CD4-positive, CD25-positive, alpha-beta regulatory T cell (primary cell): ENCODE measurements around the gene ZSWIM5. TPM values are rescaled to one million over a fixed set of nuclear protein-coding genes. Genes with fewer than 3 reads are reported as not detected.

ENCODE experiments used
- ATAC-seq, 2 donors: fragments of 150-1000 bp; cut with Tn5 transposase; one replicate each; pipeline ENCODE4 v1.10.0; 2021; ENCODE audit warnings: low read depth in 2 of 2, moderate number of reproducible peaks in 2 of 2, moderate library complexity in 1 of 2
- DNase-seq, 3 donors: peaks; one replicate each; pipeline versions ENCODE4 v3.0.0 to v3.0.0-alpha.2; 2012 to 2022; ENCODE audit warnings: mixed read lengths in 1 of 3
- H3K27ac ChIP-seq: one replicate; pipeline ENCODE4 v1.7.0; 2013; ENCODE audit warnings: mild to moderate bottlenecking, low read length; ENCODE audit not compliant: insufficient read depth, poor library complexity, severe bottlenecking
- H3K27me3 ChIP-seq: one replicate; pipeline ENCODE4 v1.7.0; 2013; ENCODE audit warnings: low read length; ENCODE audit not compliant: control insufficient read depth, insufficient read depth
- H3K36me3 ChIP-seq: one replicate; pipeline ENCODE4 v1.7.0; 2013; ENCODE audit warnings: mild to moderate bottlenecking, low read length, moderate library complexity; ENCODE audit not compliant: control insufficient read depth, insufficient read depth
- H3K4me1 ChIP-seq: 2 replicates; pipeline ENCODE4 v1.7.0; 2013; ENCODE audit warnings: mild to moderate bottlenecking, low read length; ENCODE audit not compliant: insufficient read depth, control insufficient read depth, poor library complexity, severe bottlenecking
- H3K4me3 ChIP-seq: one replicate; pipeline ENCODE4 v1.7.0; 2013; ENCODE audit warnings: low read depth, mild to moderate bottlenecking, low read length, moderate library complexity
- H3K9me3 ChIP-seq, 2 experiments: 1 replicate in 1 of 2; 2 replicates in 1 of 2; pipeline ENCODE4 v1.7.0; 2013; ENCODE audit warnings: low read length in 2 of 2, mild to moderate bottlenecking in 1 of 2, moderate library complexity in 1 of 2; ENCODE audit not compliant: control insufficient read depth in 2 of 2
- H3K27ac Mint-ChIP-seq, 3 donors: one replicate each; pipeline ENCODE4 v1.8.0; 2020 to 2022; ENCODE audit warnings: mild to moderate bottlenecking in 3 of 3, mixed read lengths in 3 of 3, moderate library complexity in 2 of 3
- H3K27me3 Mint-ChIP-seq: one replicate; pipeline ENCODE4 v1.8.0; 2022; ENCODE audit warnings: mild to moderate bottlenecking, mixed read lengths
- H3K36me3 Mint-ChIP-seq: one replicate; pipeline ENCODE4 v1.8.0; 2020; ENCODE audit warnings: mixed read lengths
- H3K4me1 Mint-ChIP-seq, 4 donors: one replicate each; pipeline ENCODE4 v1.8.0; 2020 to 2022; ENCODE audit warnings: mixed read lengths in 4 of 4, mild to moderate bottlenecking in 1 of 4
- H3K4me3 Mint-ChIP-seq, 4 donors: one replicate each; pipeline ENCODE4 v1.8.0; 2020 to 2022; ENCODE audit warnings: mild to moderate bottlenecking in 4 of 4, mixed read lengths in 4 of 4, moderate library complexity in 3 of 4
- H3K9me3 Mint-ChIP-seq, 7 donors: one replicate each; pipeline ENCODE4 v1.8.0; 2020 to 2022; ENCODE audit warnings: mixed read lengths in 7 of 7, mild to moderate bottlenecking in 3 of 7, moderate library complexity in 2 of 7
- polyA plus RNA-seq, 4 donors: library from polyadenylated mRNA; unstranded; fragments of 300-500 nt; fragmentation: Illumina TruSeq; gene quantifications; one replicate each; pipeline ENCODE4 v1.2.3, GENCODE V29; 2021
- total RNA-seq: library from RNA; stranded (reverse); gene quantifications from one replicate; pipeline ENCODE4 v1.2.3, GENCODE V29; 2022

ZSWIM5 gene
- total and polyA plus RNA-seq, 5 donors from 2014 or later, result 0.09 to 0.23 (median 0.10) TPM; not detected in 1

- peak within 1 kb of the TSS; percentile 96 to 98 (median 97) for H3K27ac Mint-ChIP-seq
- DNase-seq, result peak; percentile 82 to 97 (median 90)
- peak; percentile 87 to 88 for ATAC-seq
- H3K4me1 ChIP-seq, result peaks cover 47% of the 10 kb centered on the region
- peaks cover 26% of the 10 kb centered on the region for H3K36me3 ChIP-seq
- peak within 1 kb of the TSS; percentile 78 for H3K27ac ChIP-seq
- peaks cover 23% of the 10 kb centered on the region for H3K36me3 Mint-ChIP-seq
- H3K9me3 Mint-ChIP-seq, result no peaks in the 10 kb centered on the region
- H3K4me3 Mint-ChIP-seq, result peak within 1 kb of the TSS; percentile 90 to 97 (median 92)
- no peaks in the 10 kb centered on the region for H3K27me3 ChIP-seq
- H3K27me3 Mint-ChIP-seq, result no peaks in the 10 kb centered on the region
- H3K4me1 Mint-ChIP-seq, result peaks cover 6 to 60% (median 37%) of the 10 kb centered on the region in 4 donors
- H3K4me3 ChIP-seq, result peak within 1 kb of the TSS; percentile 93
- no peaks in the 10 kb centered on the region for H3K9me3 ChIP-seq
These were observed 194.4 kb downstream of the ZSWIM5 start, which contains the start of gene UROD for GRCh38 chr1:45011837-45012638. Gene UROD, plus strand, starts transcription at chr1:45012254. Its CDS starts 12 bp downstream, at chr1:45012266.

DNA sequence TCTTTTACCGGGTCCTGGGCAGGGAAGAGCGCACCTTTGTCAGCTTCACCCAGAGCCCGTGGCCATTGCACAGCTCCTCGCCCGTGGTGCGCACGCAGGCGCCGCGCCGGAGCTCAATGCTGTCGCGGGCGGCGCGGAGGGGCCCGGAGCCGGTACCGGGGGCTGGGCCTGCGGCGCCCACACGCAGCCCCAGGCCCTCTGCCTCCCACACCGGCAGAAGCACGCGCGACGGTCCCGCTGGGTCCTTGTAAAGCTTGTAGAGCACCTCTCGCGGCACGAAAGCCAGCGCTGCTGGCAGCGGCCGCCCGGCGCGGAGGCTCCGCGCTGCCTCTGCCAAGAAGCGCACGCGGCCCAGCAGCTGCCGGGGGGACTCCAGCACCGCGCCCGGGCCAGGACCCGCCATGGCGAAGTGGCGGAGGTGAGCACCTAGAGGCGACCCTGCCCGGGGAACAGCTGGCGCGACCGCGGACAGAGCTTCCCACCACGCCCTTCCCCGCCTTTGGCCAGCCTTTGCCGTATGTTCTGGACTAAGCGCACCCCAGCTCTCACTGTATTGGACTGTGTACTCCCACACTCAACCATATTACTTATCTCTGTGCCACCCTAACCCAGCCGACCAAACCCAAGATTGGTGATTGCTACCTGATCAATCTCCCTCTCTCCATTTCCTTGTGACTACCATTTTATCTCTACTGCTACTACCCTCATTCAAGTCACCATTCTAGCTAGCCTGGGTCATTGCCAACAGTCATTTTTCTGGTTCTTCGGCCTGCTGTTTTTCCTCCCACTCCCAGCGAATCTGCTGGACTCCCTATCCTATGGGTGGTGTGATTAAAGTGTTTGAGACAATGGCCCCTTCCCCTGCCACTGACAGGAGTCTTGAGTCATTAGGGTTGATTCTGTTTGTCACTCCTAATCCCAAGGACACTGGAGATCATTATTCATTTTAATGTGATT lies 195.3 kb downstream of the ZSWIM5 start, which contains the start of gene HECTD3:
TSS of gene HECTD3 (minus strand) at position 470 of the 957 bp plus-strand sequence. CDS start at position 403, 67 bp downstream.
- DNase-seq (peak; percentile 66 to 79 (median 66)), ATAC-seq (peak; percentile 68 to 69)
- Histone ChIP-seq H3K36me3 (peaks cover 33% of the 10 kb centered on the region), H3K4me3 (peak within 1 kb of the TSS; percentile 93), H3K27me3 (no peaks in the 10 kb centered on the region), H3K4me1 (peaks cover 47% of the 10 kb centered on the region), H3K9me3 (no peaks in the 10 kb centered on the region), H3K27ac (peak within 1 kb of the TSS; percentile 78)
- H3K27me3 Mint-ChIP-seq, result no peaks in the 10 kb centered on the region
- H3K27ac Mint-ChIP-seq, result peak within 1 kb of the TSS; percentile 96 to 98 (median 97)
- H3K4me1 Mint-ChIP-seq, result peaks cover 6 to 60% (median 37%) of the 10 kb centered on the region in 4 donors
- H3K36me3 Mint-ChIP-seq, result peaks cover 23% of the 10 kb centered on the region
- H3K4me3 Mint-ChIP-seq, result peak within 1 kb of the TSS; percentile 90 to 97 (median 92)
- H3K9me3 Mint-ChIP-seq, result no peaks in the 10 kb centered on the region

- no peaks in the 10 kb centered on the region for H3K27me3 ChIP-seq
- ATAC-seq (no peak), DNase-seq (peak in 2 of 3 donors; percentile 22 to 58)
- H3K27me3 Mint-ChIP-seq, result no peaks in the 10 kb centered on the region
- H3K27ac Mint-ChIP-seq, result peak overlapping the region in 2 of 3 donors; percentile 67 to 74
- peaks cover 47% of the 10 kb centered on the region for H3K4me1 ChIP-seq
- H3K36me3 Mint-ChIP-seq, result peaks cover 25% of the 10 kb centered on the region
- peak overlapping the region; percentile 81 to 97 (median 86) for H3K4me3 Mint-ChIP-seq
- no peaks in the 10 kb centered on the region for H3K9me3 ChIP-seq
- H3K36me3 ChIP-seq, result peaks cover 42% of the 10 kb centered on the region
- H3K9me3 Mint-ChIP-seq, result no peaks in the 10 kb centered on the region
- peaks cover 8 to 60% (median 37%) of the 10 kb centered on the region in 4 donors for H3K4me1 Mint-ChIP-seq
- H3K4me3 ChIP-seq, result peak overlapping the region; percentile 72
- peak overlapping the region; percentile 78 for H3K27ac ChIP-seq
These were observed 196.2 kb downstream of the ZSWIM5 start for GRCh38 chr1:45009956-45010854.

DNA sequence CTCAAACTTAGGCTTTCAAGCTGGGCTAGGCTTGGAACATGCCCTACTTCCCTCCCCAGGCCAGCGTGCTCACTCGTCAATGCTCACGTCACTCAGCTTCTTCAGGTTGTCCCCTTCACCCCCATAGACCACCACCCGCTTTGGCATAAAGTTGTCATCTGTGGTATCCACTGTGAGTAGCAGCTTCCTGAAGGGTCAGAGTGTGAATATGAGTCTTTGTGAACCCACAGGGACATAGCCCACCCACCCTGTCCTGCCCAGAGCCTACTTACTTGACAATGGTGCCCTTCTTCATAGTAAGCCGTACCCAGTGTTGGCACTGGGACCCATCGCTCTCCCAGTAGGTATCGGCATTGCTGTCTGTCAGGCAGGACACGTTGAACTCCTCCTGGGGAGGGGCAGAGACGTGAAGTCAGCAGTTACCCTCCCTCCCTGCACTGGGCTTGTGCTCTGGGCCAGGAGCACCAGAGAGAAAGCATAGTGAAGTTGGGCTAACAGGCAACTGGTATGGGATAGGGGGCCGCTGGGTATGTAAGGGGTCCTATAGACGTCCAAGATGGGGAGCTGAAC lies 197.0 kb downstream of the ZSWIM5 start:
- H3K27me3 ChIP-seq, result no peaks in the 10 kb centered on the region
- peaks cover 42% of the 10 kb centered on the region for H3K4me1 ChIP-seq
- Mint-ChIP-seq H3K36me3 (peaks cover 28% of the 10 kb centered on the region), H3K4me1 (peaks cover 9 to 56% (median 33%) of the 10 kb centered on the region in 4 donors), H3K9me3 (no peaks in the 10 kb centered on the region), H3K27me3 (no peaks in the 10 kb centered on the region), H3K4me3 (peak overlapping the region; percentile 81 to 97 (median 86)), H3K27ac (peak overlapping the region in 2 of 3 donors; percentile 67 to 74)
- no peaks in the 10 kb centered on the region for H3K9me3 ChIP-seq
- DNase-seq (no peak), ATAC-seq (no peak)
- peak overlapping the region; percentile 9 for H3K27ac ChIP-seq
- H3K4me3 ChIP-seq, result peak overlapping the region; percentile 72
- H3K36me3 ChIP-seq, result peaks cover 50% of the 10 kb centered on the region

GRCh38 chr1:45008516-45008915 lies 197.9 kb downstream of the ZSWIM5 start:
- peak overlapping the region; percentile 41 to 86 (median 80) for H3K4me3 Mint-ChIP-seq
- H3K27ac Mint-ChIP-seq, result peak overlapping the region in 2 of 3 donors; percentile 46 to 56
- H3K4me3 ChIP-seq, result no peak overlapping the region
- DNase-seq (no peak), ATAC-seq (no peak)
- no peaks in the 10 kb centered on the region for H3K27me3 ChIP-seq
- H3K4me1 Mint-ChIP-seq, result peaks cover 7 to 47% (median 30%) of the 10 kb centered on the region in 4 donors
- H3K9me3 ChIP-seq, result no peaks in the 10 kb centered on the region
- no peak overlapping the region for H3K27ac ChIP-seq
- peaks cover 26% of the 10 kb centered on the region for H3K36me3 Mint-ChIP-seq
- H3K4me1 ChIP-seq, result peaks cover 42% of the 10 kb centered on the region
- H3K36me3 ChIP-seq, result peaks cover 59% of the 10 kb centered on the region
- no peaks in the 10 kb centered on the region for H3K27me3 Mint-ChIP-seq
- H3K9me3 Mint-ChIP-seq, result no peaks in the 10 kb centered on the region

GRCh38 chr1:45008076-45008475 lies 198.3 kb downstream of the ZSWIM5 start:
- H3K27ac Mint-ChIP-seq, result peak overlapping the region in 2 of 3 donors; percentile 56 to 57
- H3K4me3 Mint-ChIP-seq, result peak overlapping the region in 3 of 4 donors; percentile 78 to 86 (median 81)
- H3K4me1 Mint-ChIP-seq, result peaks cover 7 to 45% (median 30%) of the 10 kb centered on the region in 4 donors
- no peak overlapping the region for H3K4me3 ChIP-seq
- no peaks in the 10 kb centered on the region for H3K27me3 ChIP-seq
- H3K4me1 ChIP-seq, result peaks cover 39% of the 10 kb centered on the region
- no peaks in the 10 kb centered on the region for H3K9me3 Mint-ChIP-seq
- H3K27me3 Mint-ChIP-seq, result no peaks in the 10 kb centered on the region
- peaks cover 26% of the 10 kb centered on the region for H3K36me3 Mint-ChIP-seq
- no peaks in the 10 kb centered on the region for H3K9me3 ChIP-seq
- H3K36me3 ChIP-seq, result peaks cover 63% of the 10 kb centered on the region
- DNase-seq (no peak), ATAC-seq (no peak)
- no peak overlapping the region for H3K27ac ChIP-seq
